Endothelial cell of umbilical vein (primary cell): Measurements from ENCODE around the gene SERPINE1. TPM values are rescaled to one million over a fixed set of nuclear protein-coding genes. Genes with fewer than 3 reads are reported as not detected.

ENCODE experiments used
- BruUV-seq: library from RNA; stranded (reverse); fragments of 400-500 nt; replicated peaks from 2 replicates; lab custom pipeline; 2021; lab: Mats Ljungman, UMichigan
- CTCF ChIA-PET: fragments of 300-600, 350-600 bp; sonication (Branson Sonifier 250); formaldehyde crosslinking; loops from one replicate; lab custom pipeline; 2021; ENCODE audit warnings: antibody characterized with exemption, inconsistent platforms; lab: Charles Lee
- POLR2A ChIA-PET: fragments of 300-600, 350-600 bp; sonication (Branson Sonifier 250); formaldehyde crosslinking; loops from one replicate; lab custom pipeline; 2021; ENCODE audit warnings: antibody characterized with exemption, inconsistent platforms; lab: Charles Lee
- DNase-seq: peaks from one replicate; pipeline ENCODE4 v3.0.0-alpha.2; 2011; ENCODE audit warnings: low read depth, low spot score
- FAIRE-seq: peaks from 2 replicates; lab custom pipeline; 2011; peaks lifted over from hg19 to GRCh38; lab: Jason Lieb, UNC
- H2AFZ ChIP-seq: 2 replicates; pipeline ENCODE4 v1.6.0; 2012; ENCODE audit warnings: low read depth, low read length, control low read depth, inconsistent platforms
- H3K27ac ChIP-seq: 2 replicates; pipeline ENCODE4 v1.5.1; 2011; ENCODE audit warnings: low read depth, mild to moderate bottlenecking, control low read depth, low read length, moderate library complexity; ENCODE audit not compliant: insufficient read depth
- H3K27me3 ChIP-seq, 2 experiments: 2 replicates each; pipeline versions ENCODE4 v1.6.0 to v1.6.1; 2011; ENCODE audit warnings: low read length in 2 of 2, mixed read lengths in 1 of 2; ENCODE audit not compliant: control insufficient read depth in 2 of 2, insufficient read depth in 2 of 2
- H3K36me3 ChIP-seq, 2 experiments: 2 replicates in 1 of 2; 3 replicates in 1 of 2; pipeline ENCODE4 v1.5.1; 2011; ENCODE audit warnings: low read length in 2 of 2, mild to moderate bottlenecking in 1 of 2, moderate library complexity in 1 of 2; ENCODE audit not compliant: control insufficient read depth in 2 of 2, insufficient read depth in 2 of 2; ENCODE audit errors: extremely low read depth in 1 of 2
- H3K4me1 ChIP-seq: 3 replicates; pipeline ENCODE4 v1.5.1; 2011; ENCODE audit warnings: mild to moderate bottlenecking, low read length; ENCODE audit not compliant: control insufficient read depth, insufficient read depth; ENCODE audit errors: extremely low read depth
- H3K4me2 ChIP-seq: 2 replicates; pipeline ENCODE4 v1.6.1; 2011; ENCODE audit warnings: low read length, control low read depth, mixed read lengths; ENCODE audit not compliant: insufficient read depth
- H3K4me3 ChIP-seq, 3 experiments: fragments of 200-600 bp in 1 of 3; sonication (generic), shearing (Covaris generic) in 1 of 3; replicated peaks in 1 of 3; 2 replicates each; pipeline ENCODE4 v1.5.1; 2011 to 2016; ENCODE audit warnings: control low read depth in 3 of 3, low read length in 3 of 3, mild to moderate bottlenecking in 2 of 3, inconsistent platforms in 1 of 3, low read depth in 1 of 3, moderate library complexity in 1 of 3; ENCODE audit not compliant: insufficient read depth in 1 of 3
- H3K79me2 ChIP-seq: 2 replicates; pipeline ENCODE4 v1.6.0; 2012; ENCODE audit warnings: low read length, inconsistent platforms; ENCODE audit not compliant: control insufficient read depth, insufficient read depth
- H3K9ac ChIP-seq: replicated peaks from 2 replicates; pipeline ENCODE3; 2011; ENCODE audit warnings: low read length, control low read depth; ENCODE audit not compliant: insufficient read depth; ENCODE audit errors: extremely low read depth
- H3K9me1 ChIP-seq: replicated peaks from 3 replicates; pipeline ENCODE4 v1.6.0; 2011; ENCODE audit warnings: mild to moderate bottlenecking, low read length; ENCODE audit not compliant: control insufficient read depth, insufficient read depth; ENCODE audit errors: extremely low read depth
- H3K9me3 ChIP-seq: replicated peaks from 2 replicates; pipeline ENCODE4 v1.5.1; 2012; ENCODE audit warnings: low read length, inconsistent platforms; ENCODE audit not compliant: control insufficient read depth, insufficient read depth
- H4K20me1 ChIP-seq: replicated peaks from 2 replicates; pipeline ENCODE3; 2011; ENCODE audit warnings: mild to moderate bottlenecking, low read length; ENCODE audit not compliant: control insufficient read depth, insufficient read depth; ENCODE audit errors: extremely low read depth
- EZH2 ChIP-seq: IDR thresholded peaks from 2 replicates; pipeline ENCODE4 v1.6.1; 2012; ENCODE audit warnings: borderline replicate concordance, low read depth, mild to moderate bottlenecking, moderate library complexity, low read length, inconsistent platforms; ENCODE audit not compliant: severe bottlenecking
- FOS ChIP-seq: IDR thresholded peaks from 2 replicates; pipeline ENCODE4 v1.6.1; 2011; ENCODE audit warnings: mild to moderate bottlenecking, low read length, moderate library complexity, borderline replicate concordance; ENCODE audit not compliant: insufficient read depth
- GATA2 ChIP-seq: IDR thresholded peaks from 2 replicates; pipeline ENCODE4 v1.7.0; 2011; ENCODE audit warnings: low read depth, mild to moderate bottlenecking, moderate library complexity, mixed read lengths, low read length; ENCODE audit not compliant: insufficient read length, insufficient read depth
- JUN ChIP-seq: IDR thresholded peaks from 2 replicates; pipeline ENCODE4 v1.6.1; 2011; ENCODE audit warnings: borderline replicate concordance, low read depth; ENCODE audit not compliant: insufficient read length, insufficient read depth
- MYC ChIP-seq: IDR thresholded peaks from one replicate; pipeline ENCODE4 v1.6.1; 2011; ENCODE audit warnings: mild to moderate bottlenecking, low read depth, low read length
- POLR2A ChIP-seq: IDR thresholded peaks from 2 replicates; pipeline ENCODE4 v1.6.1; 2012; ENCODE audit warnings: low read depth, mild to moderate bottlenecking, control low read depth, low read length
- POLR2AphosphoS5 ChIP-seq: IDR thresholded peaks from 2 replicates; pipeline ENCODE4 v1.6.1; 2012; ENCODE audit warnings: low read depth, mild to moderate bottlenecking, control low read depth, low read length, moderate library complexity; ENCODE audit not compliant: insufficient read depth
- dilution Hi-C: fragments of 300-500 bp; cut with MboI; formaldehyde crosslinking; loops from one replicate; pipeline ENCODE4 v1.15.0; 2019; ENCODE audit warnings: low sequenced_read_pairs; ENCODE audit not compliant: extremely low pct_ligation_motif_present
- intact Hi-C: fragments of 100-400 bp; cut with micrococcal nuclease; formaldehyde crosslinking; loops from one replicate; pipeline ENCODE4 v1.10.0; 2022
- polyA plus RNA-seq, 4 experiments: library from polyadenylated mRNA; depleted of rRNA in 3 of 4; stranded (reverse) in 3 of 4; unstranded in 1 of 4; fragments of >200 nt; gene quantifications; 2 replicates each; pipeline versions ENCODE4 v1.2.1 to v1.2.3, GENCODE V29; 2011 to 2012; ENCODE audit warnings: missing spikeins in 1 of 4
- total RNA-seq: library from RNA; stranded (reverse); gene quantifications from 2 replicates; pipeline ENCODE4 v1.2.3, GENCODE V29; 2021
- TF ChIP-seq, protein P1 (sequence below): IDR thresholded peaks from 2 replicates; pipeline ENCODE4 v1.6.1; 2011; ENCODE audit not compliant: insufficient read depth, insufficient read length
- TF ChIP-seq, protein P2 (sequence below), 2 donors: IDR thresholded peaks; 1 replicate in 1 of 2; 2 replicates in 1 of 2; pipeline ENCODE4 v1.5.1; 2011; ENCODE audit warnings: low read length in 2 of 2, mild to moderate bottlenecking in 2 of 2, moderate library complexity in 2 of 2, control low read depth in 1 of 2, inconsistent platforms in 1 of 2, low read depth in 1 of 2; ENCODE audit not compliant: insufficient read depth in 1 of 2; ENCODE audit errors: extremely low read depth in 1 of 2

SERPINE1 gene
- total and polyA plus RNA-seq, 2 donors (not counting 3 experiments of a cell fraction or from before 2014, with no cell fraction given), result 2,296 to 4,637 TPM

DNA sequence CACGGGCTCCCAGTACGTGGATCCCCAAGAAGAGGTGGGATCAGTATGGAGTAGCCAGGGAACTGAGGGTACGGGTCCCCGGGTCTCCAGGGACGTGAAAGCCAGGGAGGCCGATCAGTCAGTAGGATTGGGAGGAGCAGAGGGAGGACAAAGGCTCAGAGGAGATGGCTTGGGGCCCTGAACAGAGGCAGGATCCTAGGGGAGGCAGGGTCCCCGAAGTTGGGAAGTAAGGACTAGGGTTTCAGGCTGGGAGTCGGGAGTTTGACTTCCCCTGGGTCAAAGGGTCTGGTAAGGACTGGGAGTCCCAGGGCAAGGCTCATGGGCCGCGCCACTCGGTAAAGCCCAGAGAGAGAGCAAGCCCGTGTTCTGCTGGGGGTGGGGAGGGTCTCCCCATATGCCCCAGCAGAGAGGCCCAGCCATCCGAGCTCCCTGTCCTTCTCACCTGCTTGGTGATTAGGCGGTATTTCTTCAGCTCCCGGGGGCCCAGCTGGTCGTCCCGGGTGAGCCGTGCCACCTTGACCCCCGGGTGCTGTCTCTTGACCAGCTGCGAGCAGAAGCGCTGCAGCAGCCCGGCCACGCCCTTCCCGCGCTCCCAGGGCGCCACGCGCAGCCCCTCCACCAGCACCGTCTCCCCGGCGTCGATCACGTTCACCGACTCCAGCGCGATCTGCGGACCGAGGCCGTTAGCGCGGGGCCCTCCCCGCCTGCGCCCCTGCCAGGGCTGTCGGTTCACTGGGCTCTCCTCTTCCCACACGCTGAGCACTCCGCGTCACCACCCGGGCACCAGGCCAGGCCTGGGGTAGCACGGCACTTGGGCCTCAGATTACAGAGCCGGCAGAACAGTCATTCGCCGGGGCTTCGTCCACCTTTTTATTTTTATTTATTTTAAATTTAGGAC is 46.2 kb downstream of the SERPINE1 start:
- H3K79me2 ChIP-seq, result no peaks in the 10 kb centered on the region
- intact Hi-C loops (loop anchor here (10.0 kb wide), 1 partner anchor 562 kb away; no protein-coding TSS in a partner anchor), dilution Hi-C loops (no loop called here)
- H3K27me3 ChIP-seq, result peaks cover 83 to 85% of the 10 kb centered on the region in 2 experiments
- ChIA-PET POLR2A (no interaction called here), CTCF (interaction anchor here (0.5 to 6.3 kb wide), 5 partner anchors 9 to 109 kb away, joined by 3 to 39 read pairs (median 10); no protein-coding TSS in a partner anchor)
- H3K36me3 ChIP-seq, result no peaks in the 10 kb centered on the region
- H4K20me1 ChIP-seq, result no peaks in the 10 kb centered on the region
- TF ChIP-seq, protein P1, sequence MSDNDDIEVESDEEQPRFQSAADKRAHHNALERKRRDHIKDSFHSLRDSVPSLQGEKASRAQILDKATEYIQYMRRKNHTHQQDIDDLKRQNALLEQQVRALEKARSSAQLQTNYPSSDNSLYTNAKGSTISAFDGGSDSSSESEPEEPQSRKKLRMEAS, result no peak
- peak; percentile 25 for TF ChIP-seq EZH2
- no peaks in the 10 kb centered on the region for H3K4me1 ChIP-seq
- no peak overlapping the region for H2AFZ ChIP-seq
- H3K4me3 ChIP-seq, result no peak overlapping the region
- H3K9me1 ChIP-seq, result no peaks in the 10 kb centered on the region
- DNase-seq, result peak; percentile 27
- H3K4me2 ChIP-seq, result no peak overlapping the region
- H3K9me3 ChIP-seq, result no peaks in the 10 kb centered on the region
- no TSS peak for BruUV-seq
- no peak overlapping the region for H3K27ac ChIP-seq
- no peak overlapping the region for H3K9ac ChIP-seq
- FAIRE-seq, result no peak

DNA sequence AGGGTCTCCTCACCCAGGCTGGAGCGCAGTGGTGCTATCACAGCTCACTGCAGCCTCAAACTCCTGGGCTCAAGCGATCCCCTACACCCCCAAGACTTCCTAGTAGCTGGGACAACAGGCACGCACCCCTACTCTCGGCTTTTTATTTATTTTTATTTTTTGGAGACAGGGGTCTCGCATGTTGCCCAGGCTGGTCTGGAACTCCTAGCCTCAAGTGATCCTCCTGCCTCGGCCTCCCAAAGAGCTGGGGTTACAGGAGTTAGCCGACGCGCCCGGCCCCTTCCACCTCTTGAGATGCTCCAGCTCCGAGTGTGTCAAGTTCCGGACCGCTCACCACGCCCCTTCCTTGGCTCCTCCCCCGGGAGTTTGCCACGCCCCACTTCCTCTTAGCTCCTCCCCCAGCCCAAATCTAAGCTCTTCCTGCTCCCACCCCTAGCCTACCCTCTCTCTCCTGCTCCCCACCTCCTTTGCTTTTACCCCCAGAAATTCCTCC is 46.9 kb downstream of the SERPINE1 start:
- intact Hi-C loops (loop anchor here (10.0 kb wide), 1 partner anchor 561 kb away; no protein-coding TSS in a partner anchor), dilution Hi-C loops (no loop called here)
- Histone ChIP-seq H3K27ac (no peak overlapping the region), H2AFZ (no peak overlapping the region), H3K27me3 (peaks cover 80 to 83% of the 10 kb centered on the region in 2 experiments), H3K36me3 (no peaks in the 10 kb centered on the region), H3K9me3 (no peaks in the 10 kb centered on the region), H3K4me2 (no peak overlapping the region), H3K9me1 (no peaks in the 10 kb centered on the region), H3K4me3 (no peak overlapping the region), H3K4me1 (no peaks in the 10 kb centered on the region), H3K79me2 (no peaks in the 10 kb centered on the region), H4K20me1 (no peaks in the 10 kb centered on the region), H3K9ac (no peak overlapping the region)
- ChIA-PET POLR2A (no interaction called here), CTCF (interaction anchor here (0.5 to 6.3 kb wide), 5 partner anchors 9 to 109 kb away, joined by 3 to 39 read pairs (median 10); no protein-coding TSS in a partner anchor)
- FAIRE-seq, result no peak
- no TSS peak for BruUV-seq
- peak; percentile 26 for DNase-seq
- TF ChIP-seq, protein P2, sequence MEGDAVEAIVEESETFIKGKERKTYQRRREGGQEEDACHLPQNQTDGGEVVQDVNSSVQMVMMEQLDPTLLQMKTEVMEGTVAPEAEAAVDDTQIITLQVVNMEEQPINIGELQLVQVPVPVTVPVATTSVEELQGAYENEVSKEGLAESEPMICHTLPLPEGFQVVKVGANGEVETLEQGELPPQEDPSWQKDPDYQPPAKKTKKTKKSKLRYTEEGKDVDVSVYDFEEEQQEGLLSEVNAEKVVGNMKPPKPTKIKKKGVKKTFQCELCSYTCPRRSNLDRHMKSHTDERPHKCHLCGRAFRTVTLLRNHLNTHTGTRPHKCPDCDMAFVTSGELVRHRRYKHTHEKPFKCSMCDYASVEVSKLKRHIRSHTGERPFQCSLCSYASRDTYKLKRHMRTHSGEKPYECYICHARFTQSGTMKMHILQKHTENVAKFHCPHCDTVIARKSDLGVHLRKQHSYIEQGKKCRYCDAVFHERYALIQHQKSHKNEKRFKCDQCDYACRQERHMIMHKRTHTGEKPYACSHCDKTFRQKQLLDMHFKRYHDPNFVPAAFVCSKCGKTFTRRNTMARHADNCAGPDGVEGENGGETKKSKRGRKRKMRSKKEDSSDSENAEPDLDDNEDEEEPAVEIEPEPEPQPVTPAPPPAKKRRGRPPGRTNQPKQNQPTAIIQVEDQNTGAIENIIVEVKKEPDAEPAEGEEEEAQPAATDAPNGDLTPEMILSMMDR (IDR thresholded peaks at IDR 0.05; ENCODE audit: extremely low read depth in 1 of 2, insufficient read depth in 1 of 2, low read depth in 1 of 2, low read length in 2 of 2), result no peak
- TF ChIP-seq EZH2, result no peak
- TF ChIP-seq, protein P1, result no peak
- TF ChIP-seq MYC, result no peak
- no peak for TF ChIP-seq POLR2AphosphoS5
- no peak for TF ChIP-seq JUN
- no peak for TF ChIP-seq FOS
- no peak for TF ChIP-seq GATA2
- TF ChIP-seq POLR2A, result no peak
